GM12892 (cell line): ENCODE data around the gene HSPA12A.

Source experiments
- DNase-seq: peaks from one replicate; pipeline ENCODE4 v3.0.0; 2011; ENCODE audit not compliant: insufficient read length
- FAIRE-seq: peaks from 2 replicates; lab custom pipeline; 2011; peaks lifted over from hg19 to GRCh38; lab: Jason Lieb, UNC
- POLR2A ChIP-seq: IDR thresholded peaks from 2 replicates; pipeline ENCODE4 v1.6.1; 2011; ENCODE audit warnings: low read depth, low read length, control low read depth
- POLR2AphosphoS5 ChIP-seq: IDR thresholded peaks from 2 replicates; pipeline ENCODE4 v1.6.1; 2011; ENCODE audit warnings: low read depth, low read length, control low read depth
- TAF1 ChIP-seq: IDR thresholded peaks from 2 replicates; pipeline ENCODE4 v1.6.1; 2011; ENCODE audit warnings: low read depth, mild to moderate bottlenecking, control low read depth, low read length, borderline replicate concordance

Gene HSPA12A

DNA sequence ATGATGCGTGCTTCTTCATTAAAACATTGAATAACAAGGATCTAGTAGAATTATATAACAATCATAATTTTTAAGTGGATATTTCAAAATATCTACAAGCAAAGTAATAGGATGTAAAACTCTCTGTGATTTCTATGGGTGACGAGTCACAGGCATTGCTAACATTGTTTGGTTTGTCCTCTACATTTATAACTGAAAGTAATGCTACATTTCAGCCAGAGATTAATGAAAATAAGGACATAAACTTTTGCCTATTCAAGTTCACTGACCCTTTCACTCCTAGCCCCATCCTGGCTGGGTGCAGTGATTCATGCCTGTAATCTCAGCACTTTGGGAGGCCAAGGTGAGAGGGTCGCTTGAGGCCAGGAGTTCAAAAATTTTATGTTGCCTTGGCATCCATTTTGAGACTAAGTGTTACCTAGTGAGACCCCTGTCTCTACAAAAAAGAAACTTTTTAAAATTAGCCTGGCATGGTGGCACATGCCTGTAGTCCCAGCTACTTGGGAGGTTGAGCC is 38.4 kb upstream of the HSPA12A start:
- FAIRE-seq (no peak), DNase-seq (no peak)
- TF ChIP-seq POLR2AphosphoS5 (no peak), POLR2A (no peak)

DNA sequence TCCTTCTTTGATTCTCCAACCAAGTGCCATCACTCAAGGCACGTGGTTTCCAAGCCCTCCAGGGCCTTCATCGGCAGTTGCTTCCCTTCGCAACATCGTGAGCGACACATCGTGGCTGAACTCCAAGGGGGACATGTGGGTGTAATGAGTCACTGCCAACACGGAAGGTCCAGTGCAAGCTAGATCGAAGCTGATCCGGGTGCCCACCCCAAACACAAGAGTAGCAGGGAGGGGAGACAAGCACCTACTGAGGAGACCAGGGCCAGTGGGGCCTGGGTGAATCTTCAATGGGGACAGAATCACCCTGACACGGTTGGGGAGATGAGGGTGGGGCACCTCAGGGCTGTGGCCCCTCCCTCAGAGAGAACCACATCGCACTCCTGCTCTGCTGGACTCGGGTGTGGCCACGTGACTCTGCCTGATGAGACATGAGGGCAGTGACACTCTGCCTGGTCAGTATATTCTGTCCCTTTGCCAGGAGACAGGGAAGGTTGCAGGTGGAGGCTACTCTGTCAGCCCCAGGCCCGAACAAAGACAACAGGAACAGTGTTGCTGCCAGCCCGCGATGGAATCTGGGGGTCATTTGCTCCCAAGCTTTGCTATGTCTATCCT is 36.8 kb upstream of the HSPA12A start:
- no peak for DNase-seq
- FAIRE-seq: no peak
- no peak for TF ChIP-seq POLR2AphosphoS5
- no peak for TF ChIP-seq TAF1
- no peak for TF ChIP-seq POLR2A

DNA sequence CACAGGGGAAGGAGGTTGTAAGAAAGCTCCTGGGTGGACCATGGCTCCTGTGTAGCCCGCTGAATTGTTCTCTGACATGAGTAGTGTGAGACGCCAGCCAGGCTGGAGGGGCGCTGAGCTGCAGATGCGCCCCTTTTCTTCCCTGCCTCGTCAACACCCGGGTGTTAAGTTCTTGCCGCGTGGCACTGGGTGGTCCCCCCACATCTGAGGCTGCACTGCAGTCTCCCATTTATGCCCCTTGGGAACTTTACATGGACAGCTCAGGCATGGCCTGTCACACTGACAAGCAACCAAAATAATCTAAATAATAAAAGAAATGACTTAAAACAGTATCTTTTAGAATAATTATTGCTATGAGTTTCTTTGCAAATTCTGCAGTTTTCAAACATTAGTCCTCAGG is 34.6 kb upstream of the HSPA12A start:
- DNase-seq: no peak
- FAIRE-seq: no peak
- TF ChIP-seq POLR2AphosphoS5 (no peak), TAF1 (no peak), POLR2A (no peak)

DNA sequence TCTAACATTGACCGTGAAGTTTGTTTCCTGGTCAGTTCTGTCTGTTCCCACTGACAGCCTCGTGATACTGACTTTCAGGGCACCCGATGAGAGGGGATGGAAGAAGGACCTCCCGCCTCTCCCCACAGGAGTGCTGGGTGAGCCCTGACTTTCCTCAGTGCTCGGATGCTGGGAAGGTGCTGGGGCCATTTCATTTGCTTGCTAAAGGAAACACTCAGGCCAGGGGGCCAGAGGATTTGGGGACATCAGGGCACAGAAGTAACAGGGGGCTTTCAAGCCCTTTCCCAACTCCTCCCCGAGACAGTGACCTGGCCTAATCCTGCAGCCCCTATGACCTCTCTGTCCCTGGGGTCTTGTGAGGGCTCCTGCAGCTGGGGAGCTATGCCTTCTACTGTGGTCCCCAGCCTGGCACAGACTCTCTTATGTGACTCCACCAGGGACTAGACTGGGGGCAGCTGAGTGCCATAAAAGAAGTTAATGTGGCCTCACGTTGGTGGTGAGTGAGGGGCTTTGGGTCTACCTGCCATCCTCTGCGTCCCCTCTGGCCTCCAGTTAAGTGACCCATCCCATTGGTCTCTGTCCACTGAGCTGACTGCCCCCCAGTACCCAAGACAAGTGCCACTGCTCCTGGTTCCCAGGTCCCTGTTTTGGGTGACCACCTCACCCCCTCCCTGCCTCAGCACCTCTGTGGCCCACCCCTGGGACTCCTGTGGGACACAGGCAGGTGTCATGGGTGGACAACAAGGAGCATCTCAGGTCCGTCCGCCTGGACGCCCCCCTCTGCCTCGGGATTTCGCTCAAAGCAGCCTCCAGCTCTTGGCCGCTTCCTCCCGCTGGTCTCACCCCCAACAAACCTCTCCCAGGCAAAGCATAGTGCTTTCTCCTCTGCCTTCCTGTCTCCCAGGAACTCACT is 33.4 kb upstream of the HSPA12A start:
- FAIRE-seq (no peak), DNase-seq (no peak)
- TF ChIP-seq POLR2A (no peak), POLR2AphosphoS5 (no peak), TAF1 (no peak)

DNA sequence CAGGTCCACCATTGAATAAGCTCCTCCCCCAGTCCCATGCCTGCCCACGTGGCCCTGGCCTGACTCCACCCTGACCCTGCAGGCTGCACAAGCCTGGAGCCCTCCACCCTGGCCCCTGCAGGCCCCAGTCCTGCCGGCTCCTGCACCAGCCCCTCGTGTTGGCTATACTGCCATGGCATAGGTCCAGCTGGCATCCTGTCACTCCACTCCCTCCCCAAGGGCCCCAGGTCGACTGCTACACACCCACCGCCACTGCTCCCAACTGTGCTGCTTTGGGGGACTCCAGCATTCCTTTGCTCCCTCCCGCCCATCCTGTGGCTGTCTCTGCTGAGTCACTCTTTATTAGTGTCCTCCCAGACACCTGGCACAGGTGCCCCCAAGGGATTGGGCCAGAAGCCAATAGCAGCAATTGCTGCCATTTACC is 32.4 kb upstream of the HSPA12A start:
- TF ChIP-seq POLR2A: no peak
- TF ChIP-seq POLR2AphosphoS5: no peak
- TF ChIP-seq TAF1: no peak
- FAIRE-seq (no peak), DNase-seq (no peak)

DNA sequence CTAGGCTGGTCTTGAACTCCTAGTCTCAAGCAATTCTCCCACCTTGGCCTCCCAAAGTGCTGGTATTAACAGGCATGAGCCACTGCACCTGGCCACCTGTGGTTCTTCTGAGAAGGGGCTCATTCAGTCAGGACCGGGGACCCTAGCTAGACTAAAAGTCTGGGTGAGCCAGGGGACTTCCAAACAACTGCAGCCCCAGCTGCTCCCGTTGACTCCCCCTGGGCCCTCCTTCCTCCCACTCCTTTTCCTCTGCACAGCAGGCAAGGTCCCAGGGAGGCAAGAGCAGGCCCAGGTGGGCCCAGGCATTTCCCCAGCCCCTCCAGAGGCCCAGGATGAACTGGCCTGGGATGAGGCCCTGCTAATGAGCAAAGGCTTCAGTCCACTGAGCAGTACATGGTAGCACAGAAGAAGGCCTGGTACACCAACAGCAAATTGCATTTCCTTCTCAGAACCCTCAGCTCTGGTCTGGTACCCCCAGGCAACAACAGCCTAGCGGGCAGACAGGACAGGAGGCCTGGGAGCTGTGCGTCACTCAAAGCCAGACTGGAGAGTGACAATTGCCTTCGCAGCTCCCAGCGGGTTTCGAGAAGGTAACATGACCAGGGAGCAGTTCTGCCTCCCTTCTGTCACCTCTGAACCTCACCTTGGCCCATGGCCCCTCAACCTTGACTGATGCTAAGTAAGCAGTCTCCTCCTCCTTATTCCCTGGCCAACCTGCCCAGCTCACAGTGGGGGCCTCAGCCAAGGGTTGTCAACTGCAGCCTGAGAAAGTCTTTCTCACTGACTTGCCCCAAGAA is 30.7 kb upstream of the HSPA12A start:
- FAIRE-seq (no peak), DNase-seq (no peak)
- TF ChIP-seq POLR2AphosphoS5 (no peak), TAF1 (no peak), POLR2A (no peak)

DNA sequence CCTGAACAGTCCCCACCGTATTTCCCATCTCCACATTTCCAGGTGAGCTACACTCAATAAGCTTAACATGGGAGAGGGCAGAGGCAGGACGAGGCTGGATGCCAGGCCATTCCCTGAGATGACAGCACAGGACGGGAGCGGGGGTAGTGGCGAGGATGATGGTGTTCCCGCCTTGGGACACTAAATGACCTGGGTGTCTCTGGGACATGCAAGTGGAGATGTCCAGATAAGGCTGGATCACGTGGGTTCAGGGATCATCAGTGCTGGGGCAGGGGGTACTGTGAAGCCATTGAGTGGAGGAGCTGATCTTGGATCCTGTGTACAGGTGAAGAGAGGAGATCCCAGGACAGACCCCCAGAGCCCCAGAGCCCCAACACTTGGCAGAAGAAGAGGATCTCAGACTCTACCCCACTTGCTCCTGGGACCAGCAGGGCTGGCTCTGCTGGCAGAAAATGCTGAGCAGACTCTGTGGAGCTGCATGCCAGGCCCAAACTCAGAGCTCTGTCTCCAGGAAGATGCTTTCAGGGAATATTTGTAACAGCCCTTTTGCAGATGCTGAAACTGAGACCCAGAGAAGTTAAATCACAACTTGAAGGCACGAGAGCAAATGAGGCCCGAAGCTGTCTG is 29.7 kb upstream of the HSPA12A start:
- no peak for TF ChIP-seq POLR2AphosphoS5
- TF ChIP-seq POLR2A: no peak
- no peak for TF ChIP-seq TAF1
- FAIRE-seq: no peak
- DNase-seq: no peak

DNA sequence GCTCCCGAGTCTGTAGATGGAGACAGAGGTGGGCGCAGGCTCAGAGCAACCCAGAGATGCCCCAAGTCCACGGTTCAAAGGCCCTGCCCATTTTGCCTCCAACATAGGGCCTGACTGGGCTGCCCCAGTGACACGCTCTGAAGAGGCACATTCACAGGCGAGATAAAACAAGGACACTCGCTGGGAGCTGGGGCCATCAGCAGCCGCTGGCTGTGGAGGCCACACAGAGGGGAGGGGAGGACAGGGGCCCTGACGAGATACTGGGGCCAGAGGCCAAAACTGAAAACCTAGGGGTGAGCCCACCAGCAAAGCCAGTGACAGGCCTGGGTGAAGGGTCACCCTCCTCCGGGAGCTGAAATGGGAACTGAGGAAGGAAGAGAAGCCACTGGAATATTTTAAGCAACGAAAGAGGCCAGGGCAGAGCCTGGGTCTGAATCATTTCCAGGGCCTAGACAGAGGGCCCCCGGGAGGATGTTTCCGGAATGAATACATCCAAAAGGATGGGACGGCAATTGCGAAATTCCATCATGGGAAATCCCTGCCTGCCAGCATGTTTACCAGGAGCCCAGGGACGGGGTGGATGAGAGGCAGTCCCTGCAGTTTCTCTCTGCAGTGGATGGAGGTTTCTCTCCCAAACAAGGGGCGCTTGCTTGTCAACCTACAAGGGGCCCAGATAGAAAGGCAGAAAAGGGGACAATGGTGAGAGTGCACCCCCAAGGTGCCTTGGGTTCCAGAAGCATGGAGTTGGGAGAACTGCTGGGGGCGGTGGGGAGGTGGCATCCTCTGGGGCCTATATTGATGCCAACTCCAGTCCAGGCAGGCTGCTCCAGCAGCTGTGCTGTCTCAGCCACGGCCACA is 29.0 kb upstream of the HSPA12A start:
- FAIRE-seq (no peak), DNase-seq (no peak)
- TF ChIP-seq TAF1 (no peak), POLR2A (no peak), POLR2AphosphoS5 (no peak)

DNA sequence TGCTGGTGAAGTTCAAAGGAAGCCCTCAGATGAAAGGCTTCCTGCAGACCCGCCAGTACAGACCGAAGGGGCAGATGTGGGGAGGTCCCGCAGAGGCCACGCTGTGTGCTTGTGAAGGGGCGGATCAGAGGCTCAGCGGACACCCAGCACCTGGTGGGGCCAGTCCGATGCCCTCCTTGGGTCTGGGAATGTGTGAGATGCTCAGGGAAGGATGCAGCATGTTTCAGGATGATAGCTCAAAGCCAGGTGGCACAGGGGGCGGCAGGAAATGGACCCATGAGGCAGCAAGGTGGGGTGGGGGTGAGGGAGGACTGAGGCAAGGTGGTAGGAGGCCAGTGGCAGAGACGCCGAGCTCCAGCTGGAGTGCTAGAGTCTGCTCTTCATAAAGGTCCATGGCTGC is 27.9 kb upstream of the HSPA12A start:
- DNase-seq (no peak), FAIRE-seq (no peak)
- TF ChIP-seq POLR2A (no peak), TAF1 (no peak)

DNA sequence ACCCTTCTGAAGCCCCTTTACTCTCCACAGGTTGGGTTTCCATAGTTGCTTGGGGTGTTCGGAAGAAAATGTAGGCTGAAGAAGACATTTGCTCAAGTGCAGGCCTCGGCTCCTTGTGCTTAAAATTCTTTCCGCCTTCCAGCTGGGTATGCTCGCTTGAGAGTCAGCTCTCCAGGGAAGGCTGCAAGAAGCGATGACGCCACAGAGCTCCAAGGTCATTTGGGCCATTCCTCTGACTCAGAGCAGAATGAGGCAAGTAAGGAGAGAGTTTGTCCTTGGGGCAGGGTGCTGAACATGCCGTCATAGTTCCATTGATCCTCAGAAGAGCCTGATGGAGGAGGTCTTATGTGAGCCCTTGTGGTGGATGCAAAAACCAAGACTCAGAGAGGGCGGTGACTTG is 27.4 kb upstream of the HSPA12A start:
- TF ChIP-seq TAF1 (no peak), POLR2A (no peak), POLR2AphosphoS5 (no peak)
- FAIRE-seq (no peak), DNase-seq (no peak)

DNA sequence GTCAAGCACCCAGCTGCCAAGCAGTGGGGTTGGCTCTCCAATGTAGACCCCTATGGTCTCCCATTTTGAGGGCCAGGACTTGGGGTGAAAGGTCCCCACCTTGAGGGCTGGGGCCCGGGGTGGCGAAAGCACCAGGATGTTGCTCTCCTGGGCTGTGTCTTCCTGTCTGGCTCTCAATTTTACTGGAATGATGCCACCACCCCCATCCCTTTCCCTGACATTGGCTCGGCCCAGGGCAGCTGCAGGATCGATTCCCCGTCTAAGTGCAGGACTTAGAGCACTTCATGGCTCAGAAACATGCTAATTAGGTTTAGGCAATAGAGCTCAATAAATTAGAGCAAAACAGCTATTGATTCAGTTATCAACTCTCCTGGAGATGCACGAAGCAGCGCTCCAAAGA is 27.0 kb upstream of the HSPA12A start:
- TF ChIP-seq TAF1: no peak
- TF ChIP-seq POLR2AphosphoS5: no peak
- no peak for TF ChIP-seq POLR2A
- no peak for FAIRE-seq

More for the DNA sequence above, 27.0 kb upstream of the HSPA12A start:
- no peak for DNase-seq
